BLaER1 (cell line): ENCODE measurements around the gene BLZF1.

Source experiments
- H3K27ac ChIP-seq: shearing (Covaris generic); formaldehyde crosslinking; 2 replicates; pipeline ENCODE4 v1.8.1; 2022
- H3K27me3 ChIP-seq: shearing (Covaris generic); formaldehyde crosslinking; 2 replicates; pipeline ENCODE4 v1.8.1; 2022
- H3K36me3 ChIP-seq: shearing (Covaris generic); formaldehyde crosslinking; 2 replicates; pipeline ENCODE4 v1.8.1; 2022
- H3K4me1 ChIP-seq: shearing (Covaris generic); formaldehyde crosslinking; 2 replicates; pipeline ENCODE4 v1.8.1; 2022
- H3K4me2 ChIP-seq: shearing (Covaris generic); formaldehyde crosslinking; 2 replicates; pipeline ENCODE4 v1.8.1; 2022
- H3K4me3 ChIP-seq: shearing (Covaris generic); formaldehyde crosslinking; 2 replicates; pipeline ENCODE4 v1.8.1; 2022
- H3K9ac ChIP-seq: shearing (Covaris generic); formaldehyde crosslinking; 2 replicates; pipeline ENCODE4 v1.8.1; 2022
- H3K9me3 ChIP-seq: shearing (Covaris generic); formaldehyde crosslinking; 2 replicates; pipeline ENCODE4 v1.8.1; 2022
- H4K20me1 ChIP-seq: shearing (Covaris generic); formaldehyde crosslinking; 2 replicates; pipeline ENCODE4 v1.8.1; 2022
- Cebpa-rat ChIP-seq: shearing (Covaris generic); IDR thresholded peaks from 2 replicates; pipeline ENCODE4 v1.8.1; 2022

Gene BLZF1

DNA sequence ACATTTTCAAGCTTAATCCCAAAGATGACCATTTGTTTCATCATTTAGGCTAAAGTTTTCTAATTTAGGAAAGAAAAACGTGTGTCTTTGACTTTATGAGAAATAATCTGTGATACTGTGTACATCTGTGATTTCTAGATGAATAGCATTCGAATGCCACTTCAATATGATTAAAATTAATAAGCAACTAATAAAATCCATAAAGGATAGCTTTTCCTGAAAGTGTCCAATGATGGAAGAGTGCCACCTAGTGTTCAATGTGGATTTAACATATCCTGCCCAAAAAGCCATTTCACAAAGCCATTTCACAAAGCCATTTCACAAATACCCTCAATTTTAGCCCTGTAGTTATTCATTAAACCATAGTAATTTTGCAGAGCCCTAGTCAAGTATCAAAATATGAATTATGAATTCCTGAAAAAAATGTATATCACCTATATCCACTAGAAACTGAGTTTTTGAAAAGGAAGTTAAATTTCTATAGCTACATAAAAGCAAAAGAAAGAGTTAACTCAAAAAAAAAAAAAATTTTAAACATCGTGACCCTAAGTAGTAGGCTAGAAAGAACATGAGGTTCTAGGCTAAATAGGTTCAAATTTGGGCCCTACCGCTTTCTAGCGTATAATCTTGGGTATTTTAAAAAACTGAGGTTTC lies 19.5 kb upstream of the BLZF1 start:
- no peak overlapping the region for H3K4me2 ChIP-seq
- TF ChIP-seq Cebpa-rat: no peak
- no peaks in the 10 kb centered on the region for H3K27me3 ChIP-seq
- peaks cover 4% of the 10 kb centered on the region; the same call in 1 of the 2 replicates for H3K4me1 ChIP-seq
- no peaks in the 10 kb centered on the region for H4K20me1 ChIP-seq
- no peak overlapping the region for H3K4me3 ChIP-seq
- H3K36me3 ChIP-seq: no peaks in the 10 kb centered on the region
- H3K27ac ChIP-seq: no peak overlapping the region
- no peak overlapping the region for H3K9ac ChIP-seq
- H3K9me3 ChIP-seq: peaks cover 5% of the 10 kb centered on the region; the same call in 1 of the 2 replicates

- Histone ChIP-seq H3K36me3 (peaks cover 6% of the 10 kb centered on the region), H3K4me2 (no peak overlapping the region), H4K20me1 (no peaks in the 10 kb centered on the region), H3K27me3 (no peaks in the 10 kb centered on the region), H3K9ac (no peak overlapping the region), H3K27ac (no peak overlapping the region), H3K9me3 (peaks cover 12% of the 10 kb centered on the region), H3K4me3 (no peak overlapping the region), H3K4me1 (no peaks in the 10 kb centered on the region)
- TF ChIP-seq Cebpa-rat: no peak
These were observed 7.6 kb upstream of the BLZF1 start for GRCh38 chr1:169360415-169360814.

DNA sequence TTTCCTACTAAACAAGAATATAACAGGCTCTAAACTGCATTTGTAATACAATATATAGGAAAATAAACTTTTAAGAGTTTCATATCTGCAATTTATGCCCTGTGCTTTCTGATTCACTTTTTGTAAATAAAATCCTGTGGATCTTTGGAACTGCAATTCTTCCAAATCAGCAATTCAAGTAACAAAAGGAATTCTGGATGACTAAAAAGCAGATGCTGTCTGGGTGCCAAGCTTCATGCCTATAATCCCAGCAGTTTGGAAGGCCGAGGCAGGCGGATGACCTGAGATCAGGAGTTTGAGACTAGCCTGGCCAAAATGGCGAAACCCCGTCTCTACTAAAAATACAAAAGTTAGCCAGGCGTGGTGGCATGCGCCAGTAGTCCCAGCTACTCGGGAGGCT lies 6.7 kb upstream of the BLZF1 start:
- Histone ChIP-seq H3K27ac (no peak overlapping the region), H3K36me3 (peaks cover 7% of the 10 kb centered on the region), H3K4me2 (no peak overlapping the region), H3K4me3 (no peak overlapping the region), H3K27me3 (no peaks in the 10 kb centered on the region), H4K20me1 (no peaks in the 10 kb centered on the region), H3K9ac (no peak overlapping the region), H3K9me3 (peaks cover 16% of the 10 kb centered on the region), H3K4me1 (peaks cover under 1% of the 10 kb centered on the region)
- TF ChIP-seq Cebpa-rat: no peak

- H3K9ac ChIP-seq: no peak overlapping the region
- peaks cover 11% of the 10 kb centered on the region for H3K4me1 ChIP-seq
- H3K4me2 ChIP-seq: no peak overlapping the region
- H3K36me3 ChIP-seq: peaks cover 7% of the 10 kb centered on the region
- no peaks in the 10 kb centered on the region for H3K27me3 ChIP-seq
- no peaks in the 10 kb centered on the region for H4K20me1 ChIP-seq
- TF ChIP-seq Cebpa-rat: no peak
- peaks cover 16% of the 10 kb centered on the region for H3K9me3 ChIP-seq
- no peak overlapping the region for H3K27ac ChIP-seq
- no peak overlapping the region for H3K4me3 ChIP-seq
These were observed 4.8 kb upstream of the BLZF1 start for GRCh38 chr1:169363046-169363730.

DNA sequence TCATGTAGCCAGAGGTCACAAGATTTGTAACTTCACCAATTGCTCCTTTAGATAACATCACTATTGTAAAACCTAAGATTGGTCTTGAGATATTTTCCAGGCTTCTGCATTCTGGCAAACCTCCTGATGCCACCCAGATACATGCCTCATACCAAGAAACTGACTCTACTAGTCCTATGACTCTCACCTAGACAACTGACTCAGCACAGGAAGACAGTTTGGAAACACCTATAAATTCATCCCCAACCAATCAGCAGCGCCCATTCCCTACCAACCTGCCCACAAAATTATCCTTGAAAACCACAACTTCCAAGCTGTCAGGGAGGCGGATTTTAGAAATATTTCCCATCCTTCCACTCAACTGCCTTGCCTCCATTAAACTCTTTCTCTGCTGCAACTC lies 3.0 kb upstream of the BLZF1 start:
- peaks cover 24% of the 10 kb centered on the region for H3K4me1 ChIP-seq
- H3K9me3 ChIP-seq: peaks cover 16% of the 10 kb centered on the region
- no peaks in the 10 kb centered on the region for H3K27me3 ChIP-seq
- no peak overlapping the region for H3K4me3 ChIP-seq
- no peak overlapping the region for H3K27ac ChIP-seq
- no peaks in the 10 kb centered on the region for H4K20me1 ChIP-seq
- peaks cover 9% of the 10 kb centered on the region for H3K36me3 ChIP-seq
- no peak overlapping the region for H3K4me2 ChIP-seq
- TF ChIP-seq Cebpa-rat: no peak
- no peak overlapping the region for H3K9ac ChIP-seq

- Histone ChIP-seq H3K36me3 (peaks cover 20% of the 10 kb centered on the region), H3K27me3 (no peaks in the 10 kb centered on the region), H3K9me3 (peaks cover 16% of the 10 kb centered on the region), H3K27ac (peak overlapping the region; percentile 14; the same call in 1 of the 2 replicates), H3K4me3 (peak overlapping the region; percentile 89), H3K4me1 (peaks cover 32% of the 10 kb centered on the region), H3K4me2 (peak overlapping the region; percentile 77), H3K9ac (peak overlapping the region; percentile 81), H4K20me1 (no peaks in the 10 kb centered on the region)
- TF ChIP-seq Cebpa-rat: no peak
These were observed 804 bp upstream of the BLZF1 start for GRCh38 chr1:169367096-169367685.

GRCh38 chr1:169368406-169368769 lies 393 bp downstream of the BLZF1 start:
- H3K4me2 ChIP-seq: peak overlapping the region; percentile 82
- peaks cover 32% of the 10 kb centered on the region for H3K36me3 ChIP-seq
- H3K9ac ChIP-seq: peak overlapping the region; percentile 81
- no peak for TF ChIP-seq Cebpa-rat
- no peaks in the 10 kb centered on the region for H4K20me1 ChIP-seq
- H3K27me3 ChIP-seq: no peaks in the 10 kb centered on the region
- H3K4me1 ChIP-seq: peaks cover 32% of the 10 kb centered on the region
- H3K27ac ChIP-seq: peak overlapping the region; percentile 85
- peak overlapping the region; percentile 89 for H3K4me3 ChIP-seq
- H3K9me3 ChIP-seq: peaks cover 16% of the 10 kb centered on the region

- Histone ChIP-seq H3K9me3 (no peaks in the 10 kb centered on the region), H3K4me3 (no peak overlapping the region), H3K27me3 (no peaks in the 10 kb centered on the region), H4K20me1 (no peaks in the 10 kb centered on the region), H3K4me2 (no peak overlapping the region), H3K4me1 (peaks cover 30% of the 10 kb centered on the region), H3K27ac (no peak overlapping the region), H3K9ac (no peak overlapping the region), H3K36me3 (peaks cover 27% of the 10 kb centered on the region)
- no peak for TF ChIP-seq Cebpa-rat
These were observed 3.4 kb downstream of the BLZF1 start for GRCh38 chr1:169371404-169371803.

- Histone ChIP-seq H3K4me2 (no peak overlapping the region), H4K20me1 (no peaks in the 10 kb centered on the region), H3K4me1 (no peaks in the 10 kb centered on the region), H3K27me3 (no peaks in the 10 kb centered on the region), H3K36me3 (peaks cover 65% of the 10 kb centered on the region), H3K27ac (no peak overlapping the region), H3K9ac (no peak overlapping the region), H3K4me3 (no peak overlapping the region), H3K9me3 (no peaks in the 10 kb centered on the region)
- TF ChIP-seq Cebpa-rat: no peak
These were observed 13.2 kb downstream of the BLZF1 start for GRCh38 chr1:169381162-169381561.

- H3K9ac ChIP-seq: no peak overlapping the region
- no peak overlapping the region for H3K4me3 ChIP-seq
- no peaks in the 10 kb centered on the region for H4K20me1 ChIP-seq
- no peak overlapping the region for H3K4me2 ChIP-seq
- H3K36me3 ChIP-seq: peaks cover 62% of the 10 kb centered on the region
- H3K4me1 ChIP-seq: no peaks in the 10 kb centered on the region
- H3K27me3 ChIP-seq: no peaks in the 10 kb centered on the region
- no peak for TF ChIP-seq Cebpa-rat
- no peak overlapping the region for H3K27ac ChIP-seq
- no peaks in the 10 kb centered on the region for H3K9me3 ChIP-seq
These were observed 15.5 kb downstream of the BLZF1 start for GRCh38 chr1:169383449-169383848.
